SK-N-SH (cell line): ENCODE measurements around the gene CALCOCO1. TPM values are rescaled to one million over a fixed set of nuclear protein-coding genes. Genes with fewer than 3 reads are reported as not detected.

Experiments used
- CTCF ChIA-PET: fragments of 300-600, 350-600 bp; formaldehyde crosslinking; extraction: SDS; loops from one replicate; lab custom pipeline; 2021; lab: Yijun Ruan, JAX
- POLR2A ChIA-PET: fragments of 350-600 bp; sonication (Branson Sonifier 250); formaldehyde crosslinking; extraction: SDS; loops from one replicate; lab custom pipeline; 2020; ENCODE audit warnings: antibody characterized with exemption, inconsistent platforms; lab: Yijun Ruan, JAX
- DNase-seq: peaks from one replicate; pipeline ENCODE4 v3.0.0; 2012
- H2AFZ ChIP-seq: fragments of 200-600 bp; sonication (generic); 2 replicates; pipeline ENCODE4 v1.8.1; 2016; ENCODE audit warnings: antibody characterized with exemption, mild to moderate bottlenecking, low read depth
- H3F3A ChIP-seq: fragments of 200-600 bp; sonication (generic); replicated peaks from 2 replicates; pipeline ENCODE3; 2016; ENCODE audit warnings: antibody characterized with exemption, mild to moderate bottlenecking; ENCODE audit not compliant: insufficient read depth
- H3K27ac ChIP-seq, 2 experiments: fragments of 200-500 bp in 1 of 2; fragments of 200-600 bp in 1 of 2; sonication (Bioruptor generic) in 1 of 2; sonication (generic), shearing (Covaris generic) in 1 of 2; 2 replicates each; pipeline versions ENCODE4 v1.5.1 to v1.6.1; 2014 to 2016; ENCODE audit warnings: low read depth in 2 of 2, inconsistent platforms in 1 of 2, low read length in 1 of 2, mild to moderate bottlenecking in 1 of 2, mixed read lengths in 1 of 2
- H3K27me3 ChIP-seq: fragments of 200-600 bp; sonication (generic), shearing (Covaris generic); 2 replicates; pipeline ENCODE4 v1.6.1; 2016; ENCODE audit warnings: mixed run types; ENCODE audit not compliant: insufficient read depth
- H3K36me3 ChIP-seq, 2 experiments: fragments of 200-500 bp in 1 of 2; fragments of 200-600 bp in 1 of 2; sonication (Bioruptor generic) in 1 of 2; sonication (generic) in 1 of 2; replicated peaks in 1 of 2; 2 replicates each; pipeline versions ENCODE3 to v1.5.1; 2014 to 2016; ENCODE audit warnings: low read length in 1 of 2, mild to moderate bottlenecking in 1 of 2; ENCODE audit not compliant: insufficient read depth in 2 of 2, control insufficient read depth in 1 of 2
- H3K4me1 ChIP-seq, 2 experiments: fragments of 200-500 bp in 1 of 2; fragments of 200-600 bp in 1 of 2; sonication (Bioruptor generic) in 1 of 2; sonication (generic), shearing (Covaris generic) in 1 of 2; 2 replicates each; pipeline versions ENCODE4 v1.5.1 to v1.6.1; 2014 to 2016; ENCODE audit warnings: low read depth in 1 of 2, low read length in 1 of 2, mixed run types in 1 of 2; ENCODE audit not compliant: insufficient read depth in 2 of 2, control insufficient read depth in 1 of 2
- H3K4me2 ChIP-seq: fragments of 200-600 bp; sonication (generic), shearing (Covaris generic); 2 replicates; pipeline ENCODE4 v1.6.1; 2017; ENCODE audit warnings: mixed run types
- H3K4me3 ChIP-seq, 2 experiments: fragments of 200-500 bp in 1 of 2; fragments of 200-600 bp in 1 of 2; sonication (Bioruptor generic) in 1 of 2; sonication (generic), shearing (Covaris generic) in 1 of 2; 2 replicates each; pipeline versions ENCODE4 v1.5.1 to v1.8.1; 2014 to 2016; ENCODE audit warnings: low read depth in 2 of 2, inconsistent platforms in 1 of 2, low read length in 1 of 2, mild to moderate bottlenecking in 1 of 2, mixed read lengths in 1 of 2, moderate library complexity in 1 of 2
- H3K79me2 ChIP-seq: fragments of 200-600 bp; sonication (generic); 2 replicates; pipeline ENCODE4 v1.8.1; 2017; ENCODE audit warnings: mild to moderate bottlenecking; ENCODE audit not compliant: insufficient read depth
- H3K9ac ChIP-seq: fragments of 200-600 bp; sonication (generic); 2 replicates; pipeline ENCODE4 v1.6.1; 2017; ENCODE audit warnings: mixed run types
- H3K9me2 ChIP-seq: fragments of 200-600 bp; sonication (generic); 2 replicates; pipeline ENCODE4 v1.6.1; 2017; ENCODE audit warnings: mixed run types
- H3K9me3 ChIP-seq: fragments of 200-600 bp; sonication (generic); 2 replicates; pipeline ENCODE4 v1.6.1; 2017; ENCODE audit warnings: mixed run types, mild to moderate bottlenecking, moderate library complexity
- H4K20me1 ChIP-seq: fragments of 200-600 bp; sonication (generic); 2 replicates; pipeline ENCODE4 v1.6.1; 2017; ENCODE audit warnings: mild to moderate bottlenecking, mixed run types; ENCODE audit not compliant: insufficient read depth
- CHD2 ChIP-seq: fragments of 150-350 bp; IDR thresholded peaks from 2 replicates; pipeline ENCODE4 v1.6.1; 2018; ENCODE audit warnings: low read length; ENCODE audit not compliant: partially characterized antibody
- EZH2phosphoT487 ChIP-seq: fragments of 200-600 bp; sonication (generic); IDR thresholded peaks from 2 replicates; pipeline ENCODE4 v1.6.1; 2017; ENCODE audit warnings: low read depth, mixed run types, mild to moderate bottlenecking, antibody characterized with exemption, moderate library complexity, borderline replicate concordance
- FOXJ3 ChIP-seq: sonication (generic); formaldehyde crosslinking; IDR thresholded peaks from 2 replicates; pipeline ENCODE4 v1.5.1; 2020; ENCODE audit warnings: mild to moderate bottlenecking, missing genetic modification reagents
- JUND ChIP-seq: IDR thresholded peaks from 2 replicates; pipeline ENCODE4 v1.4.0; 2012
- MEF2A ChIP-seq: IDR thresholded peaks from 2 replicates; pipeline ENCODE4 v1.4.0; 2012; ENCODE audit warnings: low read depth, borderline replicate concordance
- NRF1 ChIP-seq: IDR thresholded peaks from 2 replicates; pipeline ENCODE4 v1.6.1; 2012; ENCODE audit warnings: low read depth, mild to moderate bottlenecking, low read length
- POLR2AphosphoS5 ChIP-seq: IDR thresholded peaks from 2 replicates; pipeline ENCODE4 v1.6.1; 2012; ENCODE audit warnings: low read depth, low read length
- RFX5 ChIP-seq: IDR thresholded peaks from 2 replicates; pipeline ENCODE4 v1.6.1; 2012; ENCODE audit warnings: mild to moderate bottlenecking, improper control_type of control experiment, low read length
- RXRA ChIP-seq: IDR thresholded peaks from 2 replicates; pipeline ENCODE4 v1.4.0; 2012; ENCODE audit warnings: low read depth, mild to moderate bottlenecking, borderline replicate concordance
- SMC3 ChIP-seq: IDR thresholded peaks from 2 replicates; pipeline ENCODE4 v1.6.1; 2012; ENCODE audit warnings: low read depth, low read length, improper control_type of control experiment
- TAF1 ChIP-seq: IDR thresholded peaks from 2 replicates; pipeline ENCODE4 v1.6.1; 2012; ENCODE audit warnings: low read depth, mild to moderate bottlenecking, low read length, moderate library complexity, borderline replicate concordance
- TCF12 ChIP-seq: IDR thresholded peaks from 2 replicates; pipeline ENCODE4 v1.4.0; 2012
- TEAD4 ChIP-seq: IDR thresholded peaks from 2 replicates; pipeline ENCODE4 v1.4.0; 2012; ENCODE audit warnings: mild to moderate bottlenecking, borderline replicate concordance; ENCODE audit not compliant: insufficient read depth
- WGBS: methylation state at CpG from one replicate; pipeline ENCODE4 v1.1.6; 2017; ENCODE audit warnings: low lambda C conversion rate; 5-methylcytosine and 5-hydroxymethylcytosine counted together
- polyA plus RNA-seq, 3 experiments: library from polyadenylated mRNA; depleted of rRNA; stranded (reverse); fragments of >200 nt; gene quantifications; 2 replicates each; pipeline ENCODE4 v1.2.3, GENCODE V29; 2012
- TF ChIP-seq, protein P1 (sequence below): IDR thresholded peaks from 2 replicates; pipeline ENCODE4 v1.4.0; 2012; ENCODE audit warnings: low read depth
- TF ChIP-seq, protein P2 (sequence below): IDR thresholded peaks from 2 replicates; pipeline ENCODE4 v1.4.0; 2012; ENCODE audit warnings: low read depth, borderline replicate concordance
- TF ChIP-seq, protein P3 (sequence below): IDR thresholded peaks from 2 replicates; pipeline ENCODE4; 2012
- TF ChIP-seq, protein P4 (sequence below): fragments of 150-350 bp; IDR thresholded peaks from 2 replicates; pipeline ENCODE4 v1.6.1; 2016; ENCODE audit warnings: mild to moderate bottlenecking, low read depth, low read length
- TF ChIP-seq, protein P5 (sequence below): IDR thresholded peaks from 2 replicates; pipeline ENCODE4 v1.6.1; 2012; ENCODE audit warnings: mild to moderate bottlenecking, low read depth, low read length, moderate library complexity

The CALCOCO1 gene
- polyA plus RNA-seq, 1 of the 3 experiments (the other 2 are of a cell fraction): 72.1 TPM

DNA sequence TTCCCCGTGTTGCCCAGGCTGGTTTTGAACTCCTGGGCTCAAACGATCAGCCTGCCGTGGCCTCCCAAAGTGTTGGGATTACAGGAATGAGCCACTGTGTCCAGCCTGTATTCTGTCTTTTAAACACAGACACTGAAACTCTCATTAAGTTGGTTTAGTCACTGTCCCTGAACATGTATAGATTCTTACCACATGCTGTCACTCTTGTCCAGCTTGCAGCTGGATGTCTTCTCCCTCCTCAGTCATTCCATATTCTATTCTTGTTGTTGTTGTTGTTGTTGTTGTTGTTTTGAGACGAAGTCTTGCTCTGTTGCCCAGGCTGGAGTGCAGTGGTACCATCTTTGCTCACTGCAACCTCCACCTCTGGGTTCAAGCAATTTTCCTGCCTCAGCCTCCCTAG lies 39.1 kb downstream of the CALCOCO1 start:
- H3K79me2 ChIP-seq: no peaks in the 10 kb centered on the region
- no peaks in the 10 kb centered on the region for H4K20me1 ChIP-seq
- no peak overlapping the region for H3K27ac ChIP-seq
- DNase-seq: no peak
- no peak overlapping the region for H3K4me3 ChIP-seq
- peaks cover 20% of the 10 kb centered on the region; the same call in 1 of the 2 replicates for H3K27me3 ChIP-seq
- no peaks in the 10 kb centered on the region for H3K9me3 ChIP-seq
- no peaks in the 10 kb centered on the region for H3K36me3 ChIP-seq
- no peaks in the 10 kb centered on the region for H3F3A ChIP-seq
- 43% methylated on average over 4 of the region's 4 CpGs for WGBS
- no peaks in the 10 kb centered on the region for H3K9me2 ChIP-seq
- no peak for TF ChIP-seq CHD2
- TF ChIP-seq SMC3: no peak
- TF ChIP-seq NRF1: no peak
- no peak for TF ChIP-seq TCF12
- no peak for TF ChIP-seq RFX5
- no peak for TF ChIP-seq JUND
- TF ChIP-seq FOXJ3 (CRISPR knock-in tag): no peak
- TF ChIP-seq TEAD4: no peak
- no peak for TF ChIP-seq POLR2AphosphoS5
- TF ChIP-seq TAF1: no peak
- TF ChIP-seq, protein P1, sequence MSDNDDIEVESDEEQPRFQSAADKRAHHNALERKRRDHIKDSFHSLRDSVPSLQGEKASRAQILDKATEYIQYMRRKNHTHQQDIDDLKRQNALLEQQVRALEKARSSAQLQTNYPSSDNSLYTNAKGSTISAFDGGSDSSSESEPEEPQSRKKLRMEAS: no peak
- TF ChIP-seq, protein P2, sequence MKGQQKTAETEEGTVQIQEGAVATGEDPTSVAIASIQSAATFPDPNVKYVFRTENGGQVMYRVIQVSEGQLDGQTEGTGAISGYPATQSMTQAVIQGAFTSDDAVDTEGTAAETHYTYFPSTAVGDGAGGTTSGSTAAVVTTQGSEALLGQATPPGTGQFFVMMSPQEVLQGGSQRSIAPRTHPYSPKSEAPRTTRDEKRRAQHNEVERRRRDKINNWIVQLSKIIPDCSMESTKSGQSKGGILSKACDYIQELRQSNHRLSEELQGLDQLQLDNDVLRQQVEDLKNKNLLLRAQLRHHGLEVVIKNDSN: no peak
- TF ChIP-seq MEF2A: no peak
- TF ChIP-seq, protein P3, sequence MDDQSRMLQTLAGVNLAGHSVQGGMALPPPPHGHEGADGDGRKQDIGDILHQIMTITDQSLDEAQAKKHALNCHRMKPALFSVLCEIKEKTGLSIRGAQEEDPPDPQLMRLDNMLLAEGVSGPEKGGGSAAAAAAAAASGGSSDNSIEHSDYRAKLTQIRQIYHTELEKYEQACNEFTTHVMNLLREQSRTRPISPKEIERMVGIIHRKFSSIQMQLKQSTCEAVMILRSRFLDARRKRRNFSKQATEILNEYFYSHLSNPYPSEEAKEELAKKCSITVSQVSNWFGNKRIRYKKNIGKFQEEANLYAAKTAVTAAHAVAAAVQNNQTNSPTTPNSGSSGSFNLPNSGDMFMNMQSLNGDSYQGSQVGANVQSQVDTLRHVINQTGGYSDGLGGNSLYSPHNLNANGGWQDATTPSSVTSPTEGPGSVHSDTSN: no peak
- TF ChIP-seq, protein P4, sequence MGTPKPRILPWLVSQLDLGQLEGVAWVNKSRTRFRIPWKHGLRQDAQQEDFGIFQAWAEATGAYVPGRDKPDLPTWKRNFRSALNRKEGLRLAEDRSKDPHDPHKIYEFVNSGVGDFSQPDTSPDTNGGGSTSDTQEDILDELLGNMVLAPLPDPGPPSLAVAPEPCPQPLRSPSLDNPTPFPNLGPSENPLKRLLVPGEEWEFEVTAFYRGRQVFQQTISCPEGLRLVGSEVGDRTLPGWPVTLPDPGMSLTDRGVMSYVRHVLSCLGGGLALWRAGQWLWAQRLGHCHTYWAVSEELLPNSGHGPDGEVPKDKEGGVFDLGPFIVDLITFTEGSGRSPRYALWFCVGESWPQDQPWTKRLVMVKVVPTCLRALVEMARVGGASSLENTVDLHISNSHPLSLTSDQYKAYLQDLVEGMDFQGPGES: no peak
- no peak for TF ChIP-seq EZH2phosphoT487
- no peak for TF ChIP-seq RXRA
- TF ChIP-seq, protein P5, sequence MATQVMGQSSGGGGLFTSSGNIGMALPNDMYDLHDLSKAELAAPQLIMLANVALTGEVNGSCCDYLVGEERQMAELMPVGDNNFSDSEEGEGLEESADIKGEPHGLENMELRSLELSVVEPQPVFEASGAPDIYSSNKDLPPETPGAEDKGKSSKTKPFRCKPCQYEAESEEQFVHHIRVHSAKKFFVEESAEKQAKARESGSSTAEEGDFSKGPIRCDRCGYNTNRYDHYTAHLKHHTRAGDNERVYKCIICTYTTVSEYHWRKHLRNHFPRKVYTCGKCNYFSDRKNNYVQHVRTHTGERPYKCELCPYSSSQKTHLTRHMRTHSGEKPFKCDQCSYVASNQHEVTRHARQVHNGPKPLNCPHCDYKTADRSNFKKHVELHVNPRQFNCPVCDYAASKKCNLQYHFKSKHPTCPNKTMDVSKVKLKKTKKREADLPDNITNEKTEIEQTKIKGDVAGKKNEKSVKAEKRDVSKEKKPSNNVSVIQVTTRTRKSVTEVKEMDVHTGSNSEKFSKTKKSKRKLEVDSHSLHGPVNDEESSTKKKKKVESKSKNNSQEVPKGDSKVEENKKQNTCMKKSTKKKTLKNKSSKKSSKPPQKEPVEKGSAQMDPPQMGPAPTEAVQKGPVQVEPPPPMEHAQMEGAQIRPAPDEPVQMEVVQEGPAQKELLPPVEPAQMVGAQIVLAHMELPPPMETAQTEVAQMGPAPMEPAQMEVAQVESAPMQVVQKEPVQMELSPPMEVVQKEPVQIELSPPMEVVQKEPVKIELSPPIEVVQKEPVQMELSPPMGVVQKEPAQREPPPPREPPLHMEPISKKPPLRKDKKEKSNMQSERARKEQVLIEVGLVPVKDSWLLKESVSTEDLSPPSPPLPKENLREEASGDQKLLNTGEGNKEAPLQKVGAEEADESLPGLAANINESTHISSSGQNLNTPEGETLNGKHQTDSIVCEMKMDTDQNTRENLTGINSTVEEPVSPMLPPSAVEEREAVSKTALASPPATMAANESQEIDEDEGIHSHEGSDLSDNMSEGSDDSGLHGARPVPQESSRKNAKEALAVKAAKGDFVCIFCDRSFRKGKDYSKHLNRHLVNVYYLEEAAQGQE: no peak
- CTCF ChIA-PET: interaction anchor here (1.1 to 28.9 kb wide), 6 partner anchors 11 to 145 kb away, joined by 3 to 760 read pairs (median 10); partner anchors contain the start of gene ATP5MC2
- H3K9ac ChIP-seq: no peak overlapping the region
- H3K4me2 ChIP-seq: no peak overlapping the region
- H3K4me1 ChIP-seq: no peaks in the 10 kb centered on the region
- POLR2A ChIA-PET: no interaction called here
- H2AFZ ChIP-seq: no peak overlapping the region
